Left lung (tissue), 10 donors: Measurements from ENCODE around the gene CHST9. TPM values are rescaled to one million over a fixed set of nuclear protein-coding genes. Genes with fewer than 3 reads are reported as not detected.

Experiments
- ATAC-seq: fragments of 200-7000 bp; cut with Tn5 transposase; one replicate; pipeline ENCODE4 v1.9.1; 2020; ENCODE audit warnings: moderate library complexity
- DNase-seq, 4 donors: peaks; one replicate each; pipeline ENCODE4 v3.0.0-alpha.2; 2013 to 2020
- H3K27ac ChIP-seq, 2 donors: fragments of 200-600 bp; sonication (generic) in 1 of 2; one replicate each; pipeline versions ENCODE4 v1.5.0 to v1.8.0; 2020 to 2021
- H3K27me3 ChIP-seq, 2 donors: fragments of 200-600 bp; sonication (generic) in 1 of 2; one replicate each; pipeline versions ENCODE4 v1.5.0 to v1.8.0; 2020 to 2021
- H3K36me3 ChIP-seq, 2 donors: fragments of 200-600 bp; sonication (generic) in 1 of 2; one replicate each; pipeline versions ENCODE4 v1.5.0 to v1.8.0; 2020 to 2021
- H3K4me1 ChIP-seq, 2 donors: fragments of 200-600 bp; one replicate each; pipeline ENCODE4 v1.8.0; 2021
- H3K4me3 ChIP-seq, 2 donors: fragments of 200-600 bp; sonication (generic) in 1 of 2; one replicate each; pipeline versions ENCODE4 v1.5.0 to v1.8.0; 2020 to 2021; ENCODE audit warnings: mild to moderate bottlenecking in 1 of 2
- H3K9me3 ChIP-seq, 2 donors: fragments of 200-600 bp; sonication (generic) in 1 of 2; one replicate each; pipeline versions ENCODE4 v1.5.0 to v1.8.0; 2020 to 2021
- CTCF ChIP-seq, 2 donors: fragments of 200-600 bp; sonication (generic) in 1 of 2; IDR thresholded peaks; one replicate each; pipeline versions ENCODE4 v1.5.0 to v1.8.0; 2021; ENCODE audit warnings: antibody characterized with exemption in 2 of 2
- intact Hi-C, 2 donors: fragments of 100-400 bp; cut with DNase I; formaldehyde crosslinking; loops; one replicate each; pipeline versions ENCODE4 v1.11.2 to v1.14.2; 2022
- polyA plus RNA-seq, 6 donors: library from polyadenylated mRNA; unstranded; fragments of 120-200 nt; gene quantifications; one replicate each; pipeline ENCODE4 v1.2.1, GENCODE V29; 2013; ENCODE audit not compliant: insufficient read length in 6 of 6
- total RNA-seq, 2 donors: library from RNA; stranded (reverse); fragmentation: NEBNext Ultra II Directional; extraction: Animal tissue kit (Norgen Biotek cat#: 25700); gene quantifications; one replicate each; pipeline ENCODE4 v1.2.1, GENCODE V29; 2021
- donor health status: DM: no; HTN: yes; CAD: no.
- donor health status: DM: no; HTN: no; CAD: no.

CHST9 gene
- total and polyA plus RNA-seq, 8 donors: 0.12 to 4.2 (median 2.6) TPM

DNA sequence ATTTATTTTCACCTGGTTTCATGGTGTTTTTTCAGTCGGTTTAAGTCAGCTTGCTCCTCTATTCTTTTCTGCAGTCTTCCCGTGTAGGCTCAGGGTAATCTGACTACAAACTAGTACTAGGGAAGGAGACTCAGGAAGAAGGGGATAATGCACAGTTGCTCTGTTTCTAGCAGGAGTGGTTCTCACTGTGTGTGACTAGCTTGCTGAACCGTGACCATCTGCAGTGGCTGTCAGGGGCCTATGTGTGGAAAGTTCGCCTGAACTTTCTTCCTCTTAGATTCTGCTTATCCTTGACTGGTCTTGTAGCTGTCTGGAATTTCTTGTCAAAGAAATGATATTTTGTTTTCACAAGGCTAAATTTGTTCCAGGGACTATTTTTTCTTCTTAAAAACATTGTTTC lies 273.3 kb downstream of the CHST9 start:
- no peak for TF ChIP-seq CTCF (IDR thresholded peaks at IDR 0.05)

GRCh38 chr18:26909599-26910290 lies 275.4 kb downstream of the CHST9 start:
- no peaks in the 10 kb centered on the region for H3K9me3 ChIP-seq
- no peak overlapping the region for H3K27ac ChIP-seq
- peak; percentile 62 for ATAC-seq
- H3K36me3 ChIP-seq: no peaks in the 10 kb centered on the region
- TF ChIP-seq CTCF (IDR thresholded peaks at IDR 0.05): no peak
- H3K4me3 ChIP-seq: no peak overlapping the region
- no peak for DNase-seq
- intact Hi-C loops: no loop called here
- no peaks in the 10 kb centered on the region for H3K27me3 ChIP-seq
- no peaks in the 10 kb centered on the region for H3K4me1 ChIP-seq

More for the DNA sequence above, 273.3 kb downstream of the CHST9 start:
- Histone ChIP-seq H3K4me1 (no peaks in the 10 kb centered on the region), H3K9me3 (no peaks in the 10 kb centered on the region), H3K36me3 (no peaks in the 10 kb centered on the region), H3K4me3 (no peak overlapping the region), H3K27ac (no peak overlapping the region), H3K27me3 (no peaks in the 10 kb centered on the region)
- DNase-seq (no peak), ATAC-seq (no peak)
- intact Hi-C loops: no loop called here

GRCh38 chr18:26908906-26909305 lies 276.2 kb downstream of the CHST9 start:
- intact Hi-C loops: no loop called here

GRCh38 chr18:26902291-26902690 lies 282.8 kb downstream of the CHST9 start:
- no peaks in the 10 kb centered on the region for H3K36me3 ChIP-seq
- H3K27me3 ChIP-seq: no peaks in the 10 kb centered on the region
- TF ChIP-seq CTCF (IDR thresholded peaks at IDR 0.05): no peak
- intact Hi-C loops: no loop called here
- H3K4me3 ChIP-seq: no peak overlapping the region
- H3K27ac ChIP-seq: no peak overlapping the region
- H3K9me3 ChIP-seq: peaks cover 0 to 18% of the 10 kb centered on the region in 2 donors
- peaks cover 0 to 4% of the 10 kb centered on the region in 2 donors for H3K4me1 ChIP-seq
- no peak for DNase-seq
- ATAC-seq: no peak

More at GRCh38 chr18:26908906-26909305, 276.2 kb downstream of the CHST9 start:
- Histone ChIP-seq H3K4me3 (no peak overlapping the region), H3K9me3 (peaks cover 0 to 3% of the 10 kb centered on the region in 2 donors), H3K27ac (no peak overlapping the region), H3K27me3 (no peaks in the 10 kb centered on the region), H3K4me1 (no peaks in the 10 kb centered on the region), H3K36me3 (no peaks in the 10 kb centered on the region)
- no peak for DNase-seq
- no peak for TF ChIP-seq CTCF (IDR thresholded peaks at IDR 0.05)
- no peak for ATAC-seq

DNA sequence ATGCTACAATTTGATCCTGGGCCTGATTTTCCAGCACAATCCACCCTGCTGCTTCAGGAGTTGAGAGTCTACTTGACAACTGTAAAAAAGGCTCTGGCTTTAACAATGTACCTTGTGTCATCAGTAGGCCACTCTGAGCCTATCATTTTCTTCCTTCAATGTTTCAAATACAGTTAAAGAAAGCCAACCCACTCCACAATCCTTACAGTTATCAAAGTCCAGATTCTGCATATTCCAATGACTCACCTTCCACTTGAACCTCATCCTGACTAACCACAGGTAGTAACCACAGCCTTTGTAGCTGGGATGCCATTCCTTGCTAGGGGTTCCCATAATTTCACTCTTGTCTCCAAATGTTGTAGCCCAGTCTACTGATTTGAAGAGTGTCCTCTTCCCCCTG lies 284.1 kb downstream of the CHST9 start:
- peak; percentile 91 for ATAC-seq
- Histone ChIP-seq H3K4me3 (no peak overlapping the region), H3K27ac (no peak overlapping the region), H3K4me1 (peaks cover 0 to 4% of the 10 kb centered on the region in 2 donors), H3K9me3 (peaks cover 0 to 18% of the 10 kb centered on the region in 2 donors), H3K27me3 (no peaks in the 10 kb centered on the region), H3K36me3 (no peaks in the 10 kb centered on the region)
- TF ChIP-seq CTCF (IDR thresholded peaks at IDR 0.05): no peak
- no peak for DNase-seq
- intact Hi-C loops: no loop called here
